Liver (tissue), 3 donors: ENCODE data around the gene ZNF678.

Experiments
- YY1 ChIP-seq: IDR thresholded peaks from 2 replicates; pipeline ENCODE4 v1.6.1; 2016; ENCODE audit warnings: antibody characterized with exemption, mild to moderate bottlenecking
- TF ChIP-seq, protein P1 (sequence below): fragments of 150-350 bp; IDR thresholded peaks from 2 replicates; pipeline ENCODE4 v1.5.1; 2017; ENCODE audit warnings: improper control_type of control experiment, low read depth, low read length; ENCODE audit not compliant: missing input control
- TF ChIP-seq, protein P2 (sequence below): IDR thresholded peaks from 2 replicates; pipeline ENCODE4 v1.6.1; 2016; ENCODE audit warnings: antibody characterized with exemption
- donor health status: healthy.
- donor health status: healthy.

DNA sequence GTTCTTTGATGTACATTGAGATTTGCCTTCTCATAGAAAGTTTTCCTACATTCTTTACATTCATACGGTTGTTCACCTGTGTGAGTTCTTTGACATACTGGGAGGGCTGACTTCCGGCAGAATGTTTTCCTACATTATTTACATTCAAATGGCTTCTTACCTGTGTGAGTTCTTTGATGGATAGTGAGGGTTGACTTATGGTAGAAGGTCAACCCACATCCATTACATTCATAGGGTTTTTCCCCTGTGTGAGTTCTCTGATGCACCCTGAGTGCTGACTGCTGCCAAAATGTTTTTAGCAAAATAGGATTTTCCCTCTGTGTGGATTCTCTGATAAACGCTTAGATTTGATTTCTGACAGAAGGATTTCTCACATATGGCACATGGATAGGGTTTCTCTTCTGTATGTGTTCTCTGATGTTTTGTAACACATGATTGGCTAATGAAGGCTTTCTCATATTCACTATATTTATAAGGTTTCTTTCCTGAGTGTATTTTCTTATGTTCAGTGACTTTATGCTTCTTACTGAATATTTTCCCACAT, 134.0 kb downstream of the ZNF678 start:
- TF ChIP-seq, protein P1, sequence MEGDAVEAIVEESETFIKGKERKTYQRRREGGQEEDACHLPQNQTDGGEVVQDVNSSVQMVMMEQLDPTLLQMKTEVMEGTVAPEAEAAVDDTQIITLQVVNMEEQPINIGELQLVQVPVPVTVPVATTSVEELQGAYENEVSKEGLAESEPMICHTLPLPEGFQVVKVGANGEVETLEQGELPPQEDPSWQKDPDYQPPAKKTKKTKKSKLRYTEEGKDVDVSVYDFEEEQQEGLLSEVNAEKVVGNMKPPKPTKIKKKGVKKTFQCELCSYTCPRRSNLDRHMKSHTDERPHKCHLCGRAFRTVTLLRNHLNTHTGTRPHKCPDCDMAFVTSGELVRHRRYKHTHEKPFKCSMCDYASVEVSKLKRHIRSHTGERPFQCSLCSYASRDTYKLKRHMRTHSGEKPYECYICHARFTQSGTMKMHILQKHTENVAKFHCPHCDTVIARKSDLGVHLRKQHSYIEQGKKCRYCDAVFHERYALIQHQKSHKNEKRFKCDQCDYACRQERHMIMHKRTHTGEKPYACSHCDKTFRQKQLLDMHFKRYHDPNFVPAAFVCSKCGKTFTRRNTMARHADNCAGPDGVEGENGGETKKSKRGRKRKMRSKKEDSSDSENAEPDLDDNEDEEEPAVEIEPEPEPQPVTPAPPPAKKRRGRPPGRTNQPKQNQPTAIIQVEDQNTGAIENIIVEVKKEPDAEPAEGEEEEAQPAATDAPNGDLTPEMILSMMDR = no peak
- TF ChIP-seq YY1 = no peak
- TF ChIP-seq, protein P2, sequence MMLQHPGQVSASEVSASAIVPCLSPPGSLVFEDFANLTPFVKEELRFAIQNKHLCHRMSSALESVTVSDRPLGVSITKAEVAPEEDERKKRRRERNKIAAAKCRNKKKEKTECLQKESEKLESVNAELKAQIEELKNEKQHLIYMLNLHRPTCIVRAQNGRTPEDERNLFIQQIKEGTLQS = no peak
